GM23248 (cell line): ENCODE results near the gene GNB3. TPM values are rescaled to one million over a fixed set of nuclear protein-coding genes. Genes with fewer than 3 reads are reported as not detected.
"Not testable (repeated sequence)": the region's sequence is repeated elsewhere in the genome, so short reads cannot be mapped to it uniquely, and the experiment has no call there.

Experiments used
- DNase-seq: peaks from one replicate; pipeline ENCODE4 v3.0.0-alpha.2; 2015
- H2AFZ ChIP-seq: fragments of 200-600 bp; sonication (generic); 2 replicates; pipeline ENCODE4 v1.6.1; 2016; ENCODE audit warnings: antibody characterized with exemption
- H3F3A ChIP-seq: fragments of 200-600 bp; sonication (generic); 2 replicates; pipeline ENCODE4 v1.6.1; 2016; ENCODE audit warnings: mild to moderate bottlenecking, antibody characterized with exemption, mixed run types; ENCODE audit not compliant: insufficient read depth
- H3K27ac ChIP-seq: fragments of 200-600 bp; sonication (generic); 2 replicates; pipeline ENCODE4 v1.5.1; 2016; ENCODE audit warnings: mild to moderate bottlenecking
- H3K27me3 ChIP-seq: fragments of 200-600 bp; sonication (generic); replicated peaks from 2 replicates; pipeline ENCODE4 v1.6.1; 2016; ENCODE audit warnings: mild to moderate bottlenecking; ENCODE audit not compliant: insufficient read depth
- H3K36me3 ChIP-seq: fragments of 200-600 bp; sonication (generic); 2 replicates; pipeline ENCODE4 v1.6.1; 2016; ENCODE audit warnings: low read depth, mild to moderate bottlenecking
- H3K4me1 ChIP-seq: fragments of 200-600 bp; sonication (generic); 2 replicates; pipeline ENCODE4 v1.6.1; 2016; ENCODE audit warnings: mild to moderate bottlenecking; ENCODE audit not compliant: insufficient read depth
- H3K4me2 ChIP-seq: fragments of 200-600 bp; sonication (generic); one replicate; pipeline ENCODE4 v1.6.1; 2016; ENCODE audit warnings: mild to moderate bottlenecking; ENCODE audit not compliant: unreplicated experiment
- H3K4me3 ChIP-seq: fragments of 200-600 bp; sonication (generic); 2 replicates; pipeline ENCODE4 v1.5.1; 2016; ENCODE audit warnings: mild to moderate bottlenecking
- H3K79me2 ChIP-seq: fragments of 200-600 bp; sonication (generic); 2 replicates; pipeline ENCODE4 v1.6.1; 2016; ENCODE audit warnings: mild to moderate bottlenecking; ENCODE audit not compliant: insufficient read depth
- H3K9ac ChIP-seq: fragments of 200-600 bp; sonication (generic); 2 replicates; pipeline ENCODE4 v1.6.1; 2016; ENCODE audit warnings: mild to moderate bottlenecking
- H3K9me2 ChIP-seq: fragments of 200-600 bp; sonication (generic); 2 replicates; pipeline ENCODE4 v1.6.1; 2016; ENCODE audit warnings: mixed run types, mild to moderate bottlenecking, moderate library complexity; ENCODE audit not compliant: insufficient read depth
- H3K9me3 ChIP-seq: fragments of 200-600 bp; sonication (generic); one replicate; pipeline ENCODE4 v1.6.1; 2017; ENCODE audit warnings: low read depth
- H4K20me1 ChIP-seq: fragments of 200-600 bp; sonication (generic); 2 replicates; pipeline ENCODE4 v1.6.0; 2016; ENCODE audit not compliant: insufficient read depth
- EZH2 ChIP-seq: fragments of 200-600 bp; sonication (generic); IDR thresholded peaks from 2 replicates; pipeline ENCODE4 v1.6.1; 2018; ENCODE audit warnings: antibody characterized with exemption, mild to moderate bottlenecking; ENCODE audit not compliant: insufficient read depth, poor library complexity, severe bottlenecking
- EZH2phosphoT487 ChIP-seq: fragments of 200-600 bp; sonication (generic); IDR thresholded peaks from 2 replicates; pipeline ENCODE4 v1.6.1; 2018; ENCODE audit warnings: antibody characterized with exemption, moderate library complexity, mild to moderate bottlenecking, low read depth; ENCODE audit not compliant: insufficient read depth
- WGBS, 2 experiments: methylation state at CpG; one replicate each; pipeline ENCODE4 v1.1.6; 2015 to 2017; ENCODE audit warnings: low lambda C conversion rate in 2 of 2, low coverage in 1 of 2; ENCODE audit errors: missing lambda C conversion rate in 2 of 2; 5-methylcytosine and 5-hydroxymethylcytosine counted together
- in situ Hi-C: fragments of 300-500 bp; cut with MboI; formaldehyde crosslinking; loops from 2 replicates; pipeline ENCODE4 v1.15.0; 2020
- polyA plus RNA-seq: library from polyadenylated mRNA; unstranded; fragments of >200 nt; fragmentation: Nextera tagmentation; extraction: Ambion mirVana; gene quantifications from 2 replicates; pipeline ENCODE4 v1.2.1, GENCODE V29; 2016
- total RNA-seq: library from RNA; depleted of rRNA; stranded (reverse); fragments of >200 nt; shearing (Covaris generic); gene quantifications from 2 replicates; pipeline ENCODE4 v1.2.3, GENCODE V29; 2014

The GNB3 gene
- total and polyA plus RNA-seq, 2 experiments from 2014 or later = 2.2 to 3.2 TPM

GRCh38 chr12:6887460-6887859 lies 46.7 kb downstream of the GNB3 start:
- H4K20me1 ChIP-seq = no peaks in the 10 kb centered on the region
- H3K4me3 ChIP-seq = no peak overlapping the region
- no peaks in the 10 kb centered on the region for H3K9me2 ChIP-seq
- peaks cover 10% of the 10 kb centered on the region; the same call in 1 of the 2 replicates for H3K4me1 ChIP-seq
- no peaks in the 10 kb centered on the region for H3K27me3 ChIP-seq
- H3K9me3 ChIP-seq = no peaks in the 10 kb centered on the region
- H3K4me2 ChIP-seq = no peak overlapping the region
- in situ Hi-C loops = no loop called here
- TF ChIP-seq EZH2 = no peak
- TF ChIP-seq EZH2phosphoT487 = no peak
- 92 to 94% methylated on average over 8 of the region's 8 CpGs for WGBS, 2 experiments
- no peak overlapping the region for H2AFZ ChIP-seq
- H3F3A ChIP-seq = peaks cover 20% of the 10 kb centered on the region
- H3K9ac ChIP-seq = no peak overlapping the region
- no peaks in the 10 kb centered on the region for H3K79me2 ChIP-seq
- H3K27ac ChIP-seq = no peak overlapping the region
- no peak for DNase-seq
- H3K36me3 ChIP-seq = no peaks in the 10 kb centered on the region; the same call in 1 of the 2 replicates

- no peaks in the 10 kb centered on the region for H3K9me3 ChIP-seq
- H3K4me2 ChIP-seq = no peak overlapping the region
- WGBS, 2 experiments = 80 to 91% methylated on average over 2 of the region's 2 CpGs
- no peak overlapping the region for H2AFZ ChIP-seq
- H3K27me3 ChIP-seq = no peaks in the 10 kb centered on the region
- no peaks in the 10 kb centered on the region; the same call in 1 of the 2 replicates for H3K36me3 ChIP-seq
- DNase-seq = no peak
- peaks cover 10% of the 10 kb centered on the region; the same call in 1 of the 2 replicates for H3K4me1 ChIP-seq
- peaks cover 20% of the 10 kb centered on the region for H3F3A ChIP-seq
- H4K20me1 ChIP-seq = no peaks in the 10 kb centered on the region
- in situ Hi-C loops = no loop called here
- no peak overlapping the region for H3K9ac ChIP-seq
- TF ChIP-seq EZH2phosphoT487 (no peak), EZH2 (no peak)
- no peaks in the 10 kb centered on the region for H3K79me2 ChIP-seq
- no peak overlapping the region for H3K4me3 ChIP-seq
- H3K27ac ChIP-seq = no peak overlapping the region
- H3K9me2 ChIP-seq = no peaks in the 10 kb centered on the region
These were observed 47.6 kb downstream of the GNB3 start for GRCh38 chr12:6888360-6888759.

GRCh38 chr12:6888794-6889193 lies 48.1 kb downstream of the GNB3 start:
- H3K9me2 ChIP-seq, H4K20me1 ChIP-seq, DNase-seq, H3K36me3 ChIP-seq, H3K27ac ChIP-seq, H3K4me2 ChIP-seq, H2AFZ ChIP-seq, H3K9me3 ChIP-seq, H3K27me3 ChIP-seq, H3K79me2 ChIP-seq, H3K4me1 ChIP-seq, H3K9ac ChIP-seq, H3K4me3 ChIP-seq, in situ Hi-C loops: not testable (repeated sequence)
- H3F3A ChIP-seq = peaks cover 20% of the 10 kb centered on the region
- 90 to 93% methylated on average over 7 of the region's 7 CpGs for WGBS, 2 experiments

- peak overlapping the region; percentile 69 for H3K4me3 ChIP-seq
- DNase-seq, H3K36me3 ChIP-seq, H3K79me2 ChIP-seq, H3K4me1 ChIP-seq, H4K20me1 ChIP-seq, H3K9me2 ChIP-seq, H3K9me3 ChIP-seq, in situ Hi-C loops, H3K27me3 ChIP-seq: not testable (repeated sequence)
- H3K4me2 ChIP-seq = peak overlapping the region; percentile 91
- peaks cover 20% of the 10 kb centered on the region for H3F3A ChIP-seq
- H3K27ac ChIP-seq = peak overlapping the region; percentile 95
- H3K9ac ChIP-seq = peak overlapping the region; percentile 89
- H2AFZ ChIP-seq = peak overlapping the region; percentile 90
- WGBS, 2 experiments = 96 to 97% methylated on average over 21 of the region's 21 CpGs
These were observed 49.2 kb downstream of the GNB3 start for GRCh38 chr12:6889775-6890573.
